GM10248 (cell line): Measurements from ENCODE around the gene OCA2.

Experiments used
- CTCF ChIA-PET: fragments of 300-600 bp; sonication (Branson Sonifier 250); formaldehyde crosslinking; extraction: SDS; loops from one replicate; lab custom pipeline; 2021; ENCODE audit warnings: antibody characterized with exemption; lab: Yijun Ruan, JAX
- POLR2A ChIA-PET: fragments of 350-650 bp; sonication (Branson Sonifier 250); formaldehyde crosslinking; extraction: SDS; loops from one replicate; lab custom pipeline; 2020; ENCODE audit warnings: antibody characterized with exemption; lab: Yijun Ruan, JAX
- DNase-seq: peaks from one replicate; pipeline ENCODE4 v3.0.0; 2012; ENCODE audit errors: extremely low spot score
- TF ChIP-seq, protein P1 (sequence below): IDR thresholded peaks from 2 replicates; pipeline ENCODE4 v1.5.1; 2012; ENCODE audit warnings: mild to moderate bottlenecking, low read depth; ENCODE audit errors: extremely low read depth, missing control alignments, control extremely low read depth

Gene OCA2

DNA sequence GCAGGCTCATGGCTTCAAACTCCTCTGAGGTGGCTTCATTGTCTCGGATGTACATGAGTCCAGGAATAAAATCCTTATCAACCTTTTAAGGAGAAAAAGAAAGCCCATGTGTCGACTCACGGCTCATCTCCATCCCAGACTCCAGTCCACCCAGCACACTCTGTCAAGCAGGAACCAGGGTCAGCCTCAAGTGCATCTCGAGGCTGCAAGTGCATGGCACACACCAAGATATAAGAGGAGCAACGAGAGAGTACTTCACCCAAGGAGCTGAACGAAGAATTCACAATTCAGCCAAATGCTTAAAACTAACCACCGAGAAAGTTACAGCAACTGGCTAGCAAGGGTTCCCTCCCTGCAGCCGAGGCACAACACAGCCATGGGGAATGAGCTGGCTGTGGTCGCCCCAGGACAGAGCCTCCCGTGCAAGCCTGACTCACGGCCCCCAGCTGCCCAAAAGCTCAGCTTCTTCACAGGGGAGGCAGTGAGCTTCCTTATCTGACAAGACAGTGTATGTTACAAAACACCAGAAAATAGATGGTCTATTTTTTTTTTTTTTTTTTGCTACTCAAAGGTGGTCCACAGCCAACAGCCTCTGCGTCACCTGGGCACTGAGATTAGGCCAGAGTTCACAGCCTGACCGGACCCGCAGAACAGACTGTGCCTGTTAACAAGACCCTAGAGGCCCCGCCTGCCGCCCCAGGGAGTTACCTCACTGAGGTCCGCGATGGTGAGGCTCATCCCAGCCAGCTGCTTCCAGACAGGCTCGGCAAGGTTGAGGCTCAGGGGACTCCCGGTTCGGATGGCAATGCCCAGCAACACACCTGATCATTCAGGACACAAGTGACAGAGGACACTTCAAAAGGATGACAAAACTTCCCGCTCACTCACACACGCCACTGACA is 15.9 kb upstream of the OCA2 start:
- ChIA-PET CTCF (interaction anchor here (0.8 to 1.7 kb wide), 2 partner anchors 11 kb away, joined by 3 to 9 read pairs; no protein-coding TSS in a partner anchor), POLR2A (no interaction called here)
- TF ChIP-seq, protein P1, sequence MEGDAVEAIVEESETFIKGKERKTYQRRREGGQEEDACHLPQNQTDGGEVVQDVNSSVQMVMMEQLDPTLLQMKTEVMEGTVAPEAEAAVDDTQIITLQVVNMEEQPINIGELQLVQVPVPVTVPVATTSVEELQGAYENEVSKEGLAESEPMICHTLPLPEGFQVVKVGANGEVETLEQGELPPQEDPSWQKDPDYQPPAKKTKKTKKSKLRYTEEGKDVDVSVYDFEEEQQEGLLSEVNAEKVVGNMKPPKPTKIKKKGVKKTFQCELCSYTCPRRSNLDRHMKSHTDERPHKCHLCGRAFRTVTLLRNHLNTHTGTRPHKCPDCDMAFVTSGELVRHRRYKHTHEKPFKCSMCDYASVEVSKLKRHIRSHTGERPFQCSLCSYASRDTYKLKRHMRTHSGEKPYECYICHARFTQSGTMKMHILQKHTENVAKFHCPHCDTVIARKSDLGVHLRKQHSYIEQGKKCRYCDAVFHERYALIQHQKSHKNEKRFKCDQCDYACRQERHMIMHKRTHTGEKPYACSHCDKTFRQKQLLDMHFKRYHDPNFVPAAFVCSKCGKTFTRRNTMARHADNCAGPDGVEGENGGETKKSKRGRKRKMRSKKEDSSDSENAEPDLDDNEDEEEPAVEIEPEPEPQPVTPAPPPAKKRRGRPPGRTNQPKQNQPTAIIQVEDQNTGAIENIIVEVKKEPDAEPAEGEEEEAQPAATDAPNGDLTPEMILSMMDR = no peak
- no peak for DNase-seq

DNA sequence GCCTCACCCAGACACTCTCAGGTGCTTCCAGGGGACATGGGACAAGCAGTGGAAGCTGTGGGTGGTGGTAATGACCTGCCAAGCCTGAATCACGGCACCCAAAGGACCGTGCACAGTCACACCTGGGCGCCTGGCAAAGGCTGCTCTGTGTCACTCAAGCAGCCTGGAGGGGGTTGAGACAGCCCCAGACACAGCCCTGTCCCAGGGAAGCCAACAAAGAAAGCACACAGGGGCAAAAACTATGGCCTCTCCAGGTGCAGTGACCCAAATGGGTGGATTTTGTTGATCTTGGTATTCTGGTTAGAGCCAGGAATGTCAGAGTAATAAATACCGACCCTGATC is 15.0 kb upstream of the OCA2 start:
- ChIA-PET CTCF (interaction anchor here (0.8 to 1.7 kb wide), 2 partner anchors 12 to 15 kb away, joined by 4 to 9 read pairs; partner anchors contain the start of gene OCA2), POLR2A (no interaction called here)
- no peak for DNase-seq

DNA sequence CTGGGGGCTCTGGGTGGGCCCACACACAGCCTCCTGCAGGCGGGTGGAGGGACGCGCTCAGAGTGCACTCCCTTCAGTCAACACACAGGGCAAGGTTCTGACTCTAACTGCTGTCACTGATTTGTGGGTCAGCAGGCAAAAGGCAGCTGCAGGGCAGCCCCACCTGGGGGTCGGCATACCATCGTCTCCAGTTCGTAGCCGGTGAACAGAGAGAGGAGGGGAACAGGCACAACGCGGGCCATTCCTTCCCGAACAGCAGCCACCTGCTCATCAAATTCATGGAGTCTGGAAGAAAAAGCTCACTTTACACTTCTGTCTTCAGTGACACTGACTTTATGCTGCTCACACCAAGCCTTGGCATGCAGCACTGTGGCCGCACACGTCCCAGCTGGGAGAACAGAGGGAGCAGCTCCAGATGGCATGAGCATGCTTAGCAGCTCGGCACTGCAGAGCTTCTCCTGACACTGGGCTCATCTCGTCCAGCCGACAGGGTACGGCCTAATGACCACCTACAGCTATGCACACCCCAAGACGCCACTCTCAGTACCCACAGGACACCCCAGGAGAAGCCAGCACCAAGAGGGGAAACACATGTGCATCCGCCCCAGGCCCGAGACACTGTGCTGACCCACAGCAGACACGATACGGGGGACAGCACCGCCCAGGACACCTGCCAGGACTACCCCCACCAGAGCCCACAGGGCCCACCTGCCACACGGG is 14.4 kb upstream of the OCA2 start:
- POLR2A ChIA-PET = no interaction called here
- TF ChIP-seq, protein P1 = no peak
- CTCF ChIA-PET = interaction anchor here (0.8 to 1.7 kb wide), 2 partner anchors 12 to 14 kb away, joined by 4 to 9 read pairs; partner anchors contain the start of gene OCA2
- no peak for DNase-seq

More for the DNA sequence above, 15.0 kb upstream of the OCA2 start:
- TF ChIP-seq, protein P1 = no peak

DNA sequence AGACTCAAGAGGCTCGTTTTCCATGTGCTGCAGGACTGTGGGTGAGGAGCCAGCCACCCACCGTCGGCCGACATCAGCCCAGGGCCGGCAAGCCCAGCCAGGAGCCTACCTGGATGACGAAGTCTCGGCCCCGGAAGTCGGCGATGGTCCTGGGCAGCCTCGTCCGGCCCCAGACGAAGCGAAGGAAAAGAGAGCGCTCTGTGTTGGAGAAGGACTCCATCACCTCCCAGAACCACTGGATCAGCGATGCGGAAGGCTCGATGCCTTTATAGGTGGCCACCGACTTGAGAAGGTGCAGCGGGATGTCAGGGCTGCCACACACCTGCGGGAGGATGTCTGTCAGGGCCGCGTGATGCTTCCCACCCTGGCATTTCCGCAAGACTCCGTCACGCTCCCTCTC is 13.8 kb upstream of the OCA2 start:
- ChIA-PET CTCF (no interaction called here), POLR2A (no interaction called here)
- no peak for DNase-seq
- TF ChIP-seq, protein P1 = no peak

DNA sequence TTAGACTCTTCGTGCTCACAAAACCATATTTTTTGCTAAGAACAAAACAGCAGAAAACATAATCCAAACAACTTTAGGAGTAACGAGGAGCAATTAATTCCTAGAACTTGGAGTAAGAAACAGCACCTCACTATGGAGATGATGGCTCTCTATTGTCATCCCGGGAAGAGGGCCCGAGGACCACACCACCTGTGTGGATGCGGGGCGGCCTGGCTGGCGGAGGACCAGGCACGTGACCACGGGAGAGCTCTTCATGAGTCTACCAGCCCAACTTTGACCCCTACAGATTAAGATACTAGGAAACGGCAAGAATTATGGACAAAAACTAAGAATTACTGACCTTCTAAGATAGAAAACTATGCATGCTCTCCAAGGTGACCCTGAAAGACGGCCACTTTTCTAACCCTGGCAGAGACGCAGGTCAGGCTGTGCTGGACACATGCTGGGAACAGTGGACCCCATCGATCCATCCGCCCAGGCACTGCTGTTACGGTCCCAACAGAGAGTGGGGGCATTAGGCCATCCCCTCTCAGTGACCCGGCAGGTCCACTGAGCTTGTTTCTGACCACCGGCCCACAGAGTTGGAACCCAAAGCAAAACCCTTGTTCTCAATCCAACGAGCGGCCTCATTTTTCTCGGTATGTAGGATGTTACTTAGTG is 13.1 kb upstream of the OCA2 start:
- DNase-seq = no peak
- ChIA-PET POLR2A (no interaction called here), CTCF (no interaction called here)
- TF ChIP-seq, protein P1 = no peak

DNA sequence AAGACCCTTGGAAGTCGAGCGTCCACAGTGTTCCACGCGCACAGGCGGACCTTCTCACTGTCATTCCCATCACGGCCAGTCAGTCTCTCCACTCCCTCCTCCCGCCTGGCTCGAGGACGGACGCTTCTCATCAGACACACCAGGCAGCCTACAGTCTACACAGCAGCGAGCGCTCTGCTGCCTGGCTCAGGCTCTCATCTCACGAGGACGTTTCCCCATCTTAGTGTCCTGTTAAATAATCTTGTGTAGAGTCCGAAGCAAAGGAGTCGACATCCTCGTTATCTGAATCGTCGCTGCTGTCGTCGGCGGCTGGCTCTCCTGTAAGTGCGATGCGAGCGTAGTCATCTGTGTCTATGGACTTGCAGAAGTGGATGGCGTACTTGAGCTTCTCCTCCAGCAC is 12.4 kb upstream of the OCA2 start:
- TF ChIP-seq, protein P1 = no peak
- POLR2A ChIA-PET = no interaction called here
- CTCF ChIA-PET = no interaction called here
- DNase-seq = no peak
